ENCODE data around the gene KNOP1.
"Not testable (repeated sequence)": the region's sequence is repeated elsewhere in the genome, so short reads cannot be mapped to it uniquely, and the experiment has no call there.

The KNOP1 gene

GRCh38 chr16:19691161-19691711 lies 26.8 kb downstream of the KNOP1 start:
- Histone ChIP-seq H3K4me1 (ENCODE audit: control insufficient read depth, insufficient read depth, low read length) (peaks cover 4% of the 10 kb centered on the region), H3K9me3 (replicated peaks; ENCODE audit: low read length) (no peaks in the 10 kb centered on the region), H3K9ac (ENCODE audit: low read depth, low read length) (no peak overlapping the region), H3K4me3 (ENCODE audit: low read length) (no peak overlapping the region), H3K4me2 (ENCODE audit: low read length) (no peak overlapping the region), H3K27me3 (ENCODE audit: control insufficient read depth, insufficient read depth, low read length) (no peaks in the 10 kb centered on the region), H3K36me3 (ENCODE audit: insufficient read depth, low read length) (peaks cover 23% of the 10 kb centered on the region)

GRCh38 chr16:19690196-19690595 lies 27.8 kb downstream of the KNOP1 start:
- Histone ChIP-seq H3K4me2 (ENCODE audit: low read length) (no peak overlapping the region), H3K27me3 (ENCODE audit: control insufficient read depth, insufficient read depth, low read length) (no peaks in the 10 kb centered on the region), H3K4me3 (ENCODE audit: low read length) (no peak overlapping the region), H3K9ac (ENCODE audit: low read depth, low read length) (no peak overlapping the region), H3K9me3 (replicated peaks; ENCODE audit: low read length) (no peaks in the 10 kb centered on the region), H3K36me3 (ENCODE audit: insufficient read depth, low read length) (peaks cover 31% of the 10 kb centered on the region), H3K4me1 (ENCODE audit: control insufficient read depth, insufficient read depth, low read length) (no peaks in the 10 kb centered on the region)

GRCh38 chr16:19689342-19689741 lies 28.7 kb downstream of the KNOP1 start:
- H3K9ac ChIP-seq (ENCODE audit: low read depth, low read length): no peak overlapping the region
- no peak overlapping the region for H3K4me3 ChIP-seq (ENCODE audit: low read length)
- no peaks in the 10 kb centered on the region for H3K27me3 ChIP-seq (ENCODE audit: control insufficient read depth, insufficient read depth, low read length)
- no peaks in the 10 kb centered on the region for H3K9me3 ChIP-seq (replicated peaks; ENCODE audit: low read length)
- H3K4me1 ChIP-seq (ENCODE audit: control insufficient read depth, insufficient read depth, low read length): no peaks in the 10 kb centered on the region
- H3K36me3 ChIP-seq (ENCODE audit: insufficient read depth, low read length): peaks cover 36% of the 10 kb centered on the region
- H3K4me2 ChIP-seq (ENCODE audit: low read length): no peak overlapping the region

- H3K9me3 ChIP-seq (replicated peaks; ENCODE audit: low read length): no peaks in the 10 kb centered on the region
- H3K36me3 ChIP-seq (ENCODE audit: insufficient read depth, low read length): peaks cover 43% of the 10 kb centered on the region
- no peak overlapping the region for H3K4me2 ChIP-seq (ENCODE audit: low read length)
- H3K9ac ChIP-seq (ENCODE audit: low read depth, low read length): no peak overlapping the region
- H3K4me3 ChIP-seq (ENCODE audit: low read length): no peak overlapping the region
- H3K4me1 ChIP-seq (ENCODE audit: control insufficient read depth, insufficient read depth, low read length): no peaks in the 10 kb centered on the region
- no peaks in the 10 kb centered on the region for H3K27me3 ChIP-seq (ENCODE audit: control insufficient read depth, insufficient read depth, low read length)
These were observed 29.5 kb downstream of the KNOP1 start for GRCh38 chr16:19688396-19689024.

DNA sequence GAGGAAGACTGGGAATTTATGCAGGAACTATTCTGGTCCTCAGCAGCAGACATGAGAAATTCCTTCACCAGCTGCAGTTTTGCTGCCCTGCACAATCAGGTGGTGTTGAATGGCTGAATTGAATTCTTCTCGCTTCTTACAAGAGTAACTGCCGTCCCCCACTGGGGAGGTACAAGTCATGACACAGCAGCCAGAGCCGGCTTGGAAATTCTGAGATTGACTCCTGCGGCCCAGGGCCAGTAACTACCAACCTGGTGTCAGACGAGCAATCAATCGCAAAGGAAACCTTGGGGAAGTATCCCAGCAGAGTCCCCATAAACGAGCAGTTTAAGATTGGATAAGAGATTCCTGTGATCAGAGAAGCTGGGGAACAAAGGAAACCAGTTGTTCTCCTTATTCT lies 30.7 kb downstream of the KNOP1 start:
- Histone ChIP-seq H3K9me3 (replicated peaks; ENCODE audit: low read length) (no peaks in the 10 kb centered on the region), H3K27me3 (ENCODE audit: control insufficient read depth, insufficient read depth, low read length) (no peaks in the 10 kb centered on the region), H3K4me3 (ENCODE audit: low read length) (no peak overlapping the region), H3K36me3 (ENCODE audit: insufficient read depth, low read length) (peaks cover 49% of the 10 kb centered on the region), H3K9ac (ENCODE audit: low read depth, low read length) (no peak overlapping the region), H3K4me1 (ENCODE audit: control insufficient read depth, insufficient read depth, low read length) (no peaks in the 10 kb centered on the region), H3K4me2 (ENCODE audit: low read length) (no peak overlapping the region)

- Histone ChIP-seq H3K36me3 (ENCODE audit: insufficient read depth, low read length) (peaks cover 39% of the 10 kb centered on the region), H3K4me2 (ENCODE audit: low read length) (no peak overlapping the region), H3K27me3 (ENCODE audit: control insufficient read depth, insufficient read depth, low read length) (no peaks in the 10 kb centered on the region), H3K4me3 (ENCODE audit: low read length) (no peak overlapping the region), H3K4me1 (ENCODE audit: control insufficient read depth, insufficient read depth, low read length) (no peaks in the 10 kb centered on the region), H3K9ac (ENCODE audit: low read depth, low read length) (no peak overlapping the region), H3K9me3 (replicated peaks; ENCODE audit: low read length) (no peaks in the 10 kb centered on the region)
These were observed 32.9 kb downstream of the KNOP1 start for GRCh38 chr16:19685176-19685575.

GRCh38 chr16:19683453-19684236 lies 34.4 kb downstream of the KNOP1 start:
- H3K27me3 ChIP-seq (ENCODE audit: control insufficient read depth, insufficient read depth, low read length): no peaks in the 10 kb centered on the region
- H3K4me1 ChIP-seq (ENCODE audit: control insufficient read depth, insufficient read depth, low read length): no peaks in the 10 kb centered on the region
- no peaks in the 10 kb centered on the region for H3K9me3 ChIP-seq (replicated peaks; ENCODE audit: low read length)
- no peak overlapping the region for H3K4me2 ChIP-seq (ENCODE audit: low read length)
- H3K9ac ChIP-seq (ENCODE audit: low read depth, low read length): no peak overlapping the region
- peaks cover 43% of the 10 kb centered on the region for H3K36me3 ChIP-seq (ENCODE audit: insufficient read depth, low read length)
- H3K4me3 ChIP-seq (ENCODE audit: low read length): no peak overlapping the region

DNA sequence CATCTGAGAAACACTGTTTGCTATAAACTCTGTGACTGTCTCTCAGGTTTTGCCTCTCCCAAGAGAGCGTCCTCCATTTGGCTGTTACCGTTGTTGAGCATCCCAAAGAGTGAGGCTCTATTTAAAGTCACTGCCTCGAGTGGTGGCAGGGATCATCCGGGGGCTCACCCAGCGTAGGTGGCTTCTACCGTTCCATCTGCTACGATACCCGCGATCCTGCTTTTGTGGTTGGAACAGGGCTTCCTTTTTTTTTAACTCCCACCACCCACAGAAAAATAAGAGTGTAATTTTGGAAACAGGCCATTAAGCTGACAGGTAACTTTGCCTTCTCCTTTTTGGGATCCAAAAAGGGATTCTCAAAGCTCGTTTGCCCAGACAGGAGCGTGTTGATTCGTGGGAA lies 36.4 kb downstream of the KNOP1 start:
- H3K4me1 ChIP-seq (ENCODE audit: control insufficient read depth, insufficient read depth, low read length): no peaks in the 10 kb centered on the region
- no peak overlapping the region for H3K4me2 ChIP-seq (ENCODE audit: low read length)
- peaks cover 50% of the 10 kb centered on the region for H3K36me3 ChIP-seq (ENCODE audit: insufficient read depth, low read length)
- H3K27me3 ChIP-seq (ENCODE audit: control insufficient read depth, insufficient read depth, low read length): no peaks in the 10 kb centered on the region
- no peak overlapping the region for H3K9ac ChIP-seq (ENCODE audit: low read depth, low read length)
- H3K4me3 ChIP-seq (ENCODE audit: low read length): no peak overlapping the region
- no peaks in the 10 kb centered on the region for H3K9me3 ChIP-seq (replicated peaks; ENCODE audit: low read length)

GRCh38 chr16:19680881-19681340 lies 37.1 kb downstream of the KNOP1 start:
- no peaks in the 10 kb centered on the region for H3K9me3 ChIP-seq (replicated peaks; ENCODE audit: low read length)
- peaks cover 49% of the 10 kb centered on the region for H3K36me3 ChIP-seq (ENCODE audit: insufficient read depth, low read length)
- no peak overlapping the region for H3K4me2 ChIP-seq (ENCODE audit: low read length)
- H3K27me3 ChIP-seq (ENCODE audit: control insufficient read depth, insufficient read depth, low read length): no peaks in the 10 kb centered on the region
- no peaks in the 10 kb centered on the region for H3K4me1 ChIP-seq (ENCODE audit: control insufficient read depth, insufficient read depth, low read length)
- H3K4me3 ChIP-seq (ENCODE audit: low read length): no peak overlapping the region
- H3K9ac ChIP-seq (ENCODE audit: low read depth, low read length): no peak overlapping the region

DNA sequence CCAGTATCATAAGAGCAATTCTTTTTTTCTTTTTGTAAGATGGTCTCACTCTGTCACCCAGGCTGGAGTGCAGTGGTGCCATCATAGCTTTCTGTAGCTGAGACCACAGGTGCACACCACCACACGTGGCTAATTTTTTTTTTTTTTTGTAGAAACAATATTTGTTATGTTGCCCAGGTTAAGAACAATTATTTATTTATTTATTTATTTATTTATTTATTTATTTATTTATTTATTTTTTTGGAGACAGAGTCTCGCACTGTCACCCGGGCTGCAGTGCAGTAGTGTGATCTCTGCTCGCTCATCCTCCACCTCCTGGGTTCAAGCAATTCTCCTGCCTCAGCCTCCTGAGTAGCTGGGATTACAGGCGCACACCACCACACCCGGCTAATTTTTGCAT lies 38.7 kb downstream of the KNOP1 start:
- H3K27me3 ChIP-seq (ENCODE audit: control insufficient read depth, insufficient read depth, low read length): not testable (repeated sequence)
- peaks cover 44% of the 10 kb centered on the region for H3K36me3 ChIP-seq (ENCODE audit: insufficient read depth, low read length)

GRCh38 chr16:19678804-19679203 lies 39.2 kb downstream of the KNOP1 start:
- Histone ChIP-seq H3K4me3 (ENCODE audit: low read length) (no peak overlapping the region), H3K9ac (ENCODE audit: low read depth, low read length) (no peak overlapping the region), H3K4me2 (ENCODE audit: low read length) (no peak overlapping the region), H3K36me3 (ENCODE audit: insufficient read depth, low read length) (peaks cover 40% of the 10 kb centered on the region), H3K9me3 (replicated peaks; ENCODE audit: low read length) (no peaks in the 10 kb centered on the region), H3K4me1 (ENCODE audit: control insufficient read depth, insufficient read depth, low read length) (no peaks in the 10 kb centered on the region), H3K27me3 (ENCODE audit: control insufficient read depth, insufficient read depth, low read length) (no peaks in the 10 kb centered on the region)

More for the DNA sequence above, 38.7 kb downstream of the KNOP1 start:
- H3K9me3 ChIP-seq (replicated peaks; ENCODE audit: low read length); H3K4me3 ChIP-seq (ENCODE audit: low read length); H3K9ac ChIP-seq (ENCODE audit: low read depth, low read length); H3K4me2 ChIP-seq (ENCODE audit: low read length); H3K4me1 ChIP-seq (ENCODE audit: control insufficient read depth, insufficient read depth, low read length): not testable (repeated sequence)
